Central memory CD8-positive, alpha-beta T cell (primary cell): ENCODE results near the gene INPP5A.
"Not testable (repeated sequence)": the region's sequence is repeated elsewhere in the genome, so short reads cannot be mapped to it uniquely, and the experiment has no call there.

Experiments used
- ATAC-seq: fragments of 150-1000 bp; cut with Tn5 transposase; replicated peaks from 2 replicates; pipeline ENCODE4 v1.10.0; 2022; ENCODE audit warnings: mild to moderate bottlenecking, moderate FRiP score, moderate number of reproducible peaks; ENCODE audit not compliant: poor library complexity, severe bottlenecking; ENCODE audit errors: extremely low read depth
- DNase-seq, 2 donors: peaks; one replicate each; pipeline ENCODE4 v3.0.0; 2021; ENCODE audit warnings: low spot score in 2 of 2
- H3K27ac Mint-ChIP-seq: one replicate; pipeline ENCODE4 v1.8.0; 2022; ENCODE audit warnings: low read depth, mild to moderate bottlenecking, moderate library complexity, mixed read lengths
- H3K27me3 Mint-ChIP-seq: one replicate; pipeline ENCODE4 v1.8.0; 2022; ENCODE audit warnings: mixed read lengths
- H3K36me3 Mint-ChIP-seq: one replicate; pipeline ENCODE4 v1.8.0; 2022; ENCODE audit warnings: mild to moderate bottlenecking, moderate library complexity, mixed read lengths; ENCODE audit not compliant: insufficient read depth
- H3K4me1 Mint-ChIP-seq: one replicate; pipeline ENCODE4 v1.8.0; 2022; ENCODE audit warnings: mixed read lengths
- H3K4me3 Mint-ChIP-seq: one replicate; pipeline ENCODE4 v1.8.0; 2022; ENCODE audit warnings: mild to moderate bottlenecking, moderate library complexity, mixed read lengths
- H3K9me3 Mint-ChIP-seq: one replicate; pipeline ENCODE4 v1.8.0; 2022; ENCODE audit warnings: mixed read lengths

INPP5A gene

DNA sequence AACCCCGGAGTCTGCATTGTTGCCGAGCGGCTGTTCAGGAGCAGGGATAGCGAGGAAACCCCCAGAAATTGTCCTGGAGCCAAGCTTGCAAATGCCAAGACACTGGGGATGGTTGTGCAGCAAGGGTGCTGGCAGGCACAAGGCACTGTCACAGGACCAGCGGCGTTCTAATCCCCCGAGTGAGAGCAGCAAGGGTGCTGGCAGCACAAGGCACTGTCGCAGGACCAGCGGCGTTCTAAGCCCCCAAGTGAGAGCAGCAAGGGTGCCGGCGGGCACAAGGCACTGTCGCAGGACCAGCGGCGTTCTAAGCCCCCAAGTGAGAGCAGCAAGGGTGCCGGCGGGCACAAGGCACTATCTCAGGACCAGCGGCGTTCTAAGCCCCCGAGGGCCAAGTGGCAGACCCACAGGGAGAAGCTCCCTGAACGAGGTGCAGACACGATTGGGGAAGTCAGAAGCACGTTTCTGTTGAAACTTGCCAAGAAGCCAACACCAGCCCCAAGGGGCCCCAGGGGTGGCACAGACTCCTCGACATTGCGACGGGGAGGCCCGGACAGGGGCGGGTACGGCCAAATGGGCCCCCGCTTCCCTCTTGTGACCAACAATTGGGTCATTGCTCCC lies 40.4 kb upstream of the INPP5A start:
- H3K36me3 Mint-ChIP-seq: no peaks in the 10 kb centered on the region
- H3K27ac Mint-ChIP-seq: no peak overlapping the region
- H3K4me1 Mint-ChIP-seq: no peaks in the 10 kb centered on the region
- H3K27me3 Mint-ChIP-seq: peaks cover 54% of the 10 kb centered on the region
- H3K4me3 Mint-ChIP-seq: no peak overlapping the region
- no peak for DNase-seq
- no peaks in the 10 kb centered on the region for H3K9me3 Mint-ChIP-seq
- no peak for ATAC-seq

GRCh38 chr10:132497861-132498561 lies 39.6 kb upstream of the INPP5A start:
- Mint-ChIP-seq H3K4me1 (no peaks in the 10 kb centered on the region), H3K9me3 (no peaks in the 10 kb centered on the region), H3K36me3 (no peaks in the 10 kb centered on the region), H3K27me3 (peaks cover 54% of the 10 kb centered on the region), H3K27ac (no peak overlapping the region), H3K4me3 (no peak overlapping the region)
- ATAC-seq: no peak
- DNase-seq: no peak

DNA sequence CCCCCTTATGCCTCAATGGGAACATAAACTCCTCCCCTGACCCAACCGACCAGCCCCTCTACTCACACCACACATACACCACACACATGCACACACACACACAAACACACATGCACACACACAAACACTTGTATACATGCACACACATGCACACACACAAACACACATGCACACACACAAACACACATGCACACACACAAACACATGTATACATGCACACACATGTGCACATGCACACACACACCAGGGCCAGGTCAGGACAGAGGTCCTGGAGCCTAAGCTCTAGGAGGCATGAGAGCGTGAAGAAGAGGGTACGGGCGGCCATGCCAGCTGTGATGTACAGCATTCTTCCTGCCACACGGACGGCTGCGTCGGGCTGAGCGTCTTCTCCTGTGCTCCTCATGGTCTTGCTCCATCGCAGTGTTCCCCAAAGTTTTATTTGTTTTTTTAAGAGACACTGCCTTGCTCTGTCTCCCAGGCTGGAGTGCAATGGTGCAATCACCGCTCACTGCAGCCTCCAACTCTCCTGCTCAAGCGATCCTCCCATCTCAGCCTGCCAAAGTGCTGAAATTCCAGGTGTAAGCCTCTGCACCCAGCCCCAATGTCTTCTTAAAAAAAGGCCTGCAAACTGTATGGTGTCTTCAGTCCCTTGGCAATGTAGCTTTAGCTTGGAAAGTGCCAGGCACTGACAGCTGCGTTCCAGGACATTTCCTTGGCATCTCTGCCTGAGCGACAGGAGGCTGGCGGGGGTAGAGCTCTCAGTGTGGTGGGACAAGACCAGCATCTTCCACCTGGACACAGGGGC lies 38.8 kb upstream of the INPP5A start:
- Mint-ChIP-seq H3K4me1 (no peaks in the 10 kb centered on the region), H3K27me3 (peaks cover 52% of the 10 kb centered on the region), H3K4me3 (no peak overlapping the region), H3K27ac (no peak overlapping the region), H3K36me3 (no peaks in the 10 kb centered on the region), H3K9me3 (no peaks in the 10 kb centered on the region)
- DNase-seq (no peak), ATAC-seq (no peak)

GRCh38 chr10:132499367-132499685 lies 38.3 kb upstream of the INPP5A start:
- H3K27me3 Mint-ChIP-seq: peaks cover 46% of the 10 kb centered on the region
- no peak overlapping the region for H3K4me3 Mint-ChIP-seq
- DNase-seq (no peak), ATAC-seq (no peak)
- H3K27ac Mint-ChIP-seq: no peak overlapping the region
- no peaks in the 10 kb centered on the region for H3K9me3 Mint-ChIP-seq
- no peaks in the 10 kb centered on the region for H3K36me3 Mint-ChIP-seq
- no peaks in the 10 kb centered on the region for H3K4me1 Mint-ChIP-seq

DNA sequence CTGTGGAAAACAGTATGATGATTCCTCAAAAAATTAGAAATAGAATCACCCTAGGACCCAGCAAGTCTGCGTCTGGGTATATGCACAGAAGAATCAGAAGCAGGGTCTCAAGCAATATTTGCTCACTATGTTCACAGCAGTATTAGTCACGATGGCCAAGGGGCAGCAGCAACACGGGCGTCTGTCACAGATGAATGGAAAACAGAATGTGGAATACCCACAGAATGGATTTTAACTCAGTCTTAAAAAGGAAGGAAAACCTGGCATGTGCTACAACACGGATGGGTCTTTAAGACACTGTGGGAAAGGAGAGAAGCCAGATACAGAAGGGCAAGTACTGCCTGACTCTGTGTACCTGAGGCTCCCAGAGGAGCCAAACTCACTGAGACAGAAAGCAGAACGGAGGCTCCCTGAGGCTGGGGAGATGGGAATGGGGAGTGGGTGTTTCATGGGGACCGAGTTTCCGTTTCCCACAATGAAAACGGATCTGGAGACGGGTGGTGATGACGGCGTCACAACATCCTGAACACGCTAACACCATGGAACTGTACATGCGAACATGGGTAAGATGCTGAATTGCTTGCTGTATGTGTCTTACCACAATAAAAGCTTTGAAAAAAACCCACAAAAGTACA lies 36.7 kb upstream of the INPP5A start:
- peaks cover 33% of the 10 kb centered on the region for H3K27me3 Mint-ChIP-seq
- no peak overlapping the region for H3K27ac Mint-ChIP-seq
- H3K4me1 Mint-ChIP-seq: no peaks in the 10 kb centered on the region
- DNase-seq (no peak), ATAC-seq (no peak)
- H3K9me3 Mint-ChIP-seq: no peaks in the 10 kb centered on the region
- H3K4me3 Mint-ChIP-seq: no peak overlapping the region
- H3K36me3 Mint-ChIP-seq: no peaks in the 10 kb centered on the region

GRCh38 chr10:132502544-132503300 lies 34.9 kb upstream of the INPP5A start:
- Mint-ChIP-seq H3K4me1 (no peaks in the 10 kb centered on the region), H3K9me3 (no peaks in the 10 kb centered on the region), H3K4me3 (no peak overlapping the region), H3K27me3 (peaks cover 33% of the 10 kb centered on the region), H3K36me3 (peaks cover 2% of the 10 kb centered on the region), H3K27ac (no peak overlapping the region)
- no peak for DNase-seq
- no peak for ATAC-seq

- DNase-seq: no peak
- no peaks in the 10 kb centered on the region for H3K9me3 Mint-ChIP-seq
- peaks cover 24% of the 10 kb centered on the region for H3K27me3 Mint-ChIP-seq
- peaks cover 2% of the 10 kb centered on the region for H3K36me3 Mint-ChIP-seq
- no peak overlapping the region for H3K27ac Mint-ChIP-seq
- ATAC-seq: no peak
- H3K4me1 Mint-ChIP-seq: no peaks in the 10 kb centered on the region
- H3K4me3 Mint-ChIP-seq: no peak overlapping the region
Measured at GRCh38 chr10:132503581-132504421, 33.8 kb upstream of the INPP5A start.

- no peak overlapping the region for H3K4me3 Mint-ChIP-seq
- ATAC-seq: no peak
Measured at GRCh38 chr10:132504501-132505272, 32.9 kb upstream of the INPP5A start.

GRCh38 chr10:132505546-132505945 lies 32.0 kb upstream of the INPP5A start:
- not testable (repeated sequence) for H3K4me3 Mint-ChIP-seq, DNase-seq, H3K27me3 Mint-ChIP-seq, H3K36me3 Mint-ChIP-seq, H3K9me3 Mint-ChIP-seq, ATAC-seq, H3K27ac Mint-ChIP-seq, H3K4me1 Mint-ChIP-seq

More at GRCh38 chr10:132504501-132505272, 32.9 kb upstream of the INPP5A start:
- no peak for DNase-seq
- Mint-ChIP-seq H3K27ac (no peak overlapping the region), H3K4me1 (no peaks in the 10 kb centered on the region), H3K36me3 (peaks cover 2% of the 10 kb centered on the region), H3K27me3 (peaks cover 15% of the 10 kb centered on the region), H3K9me3 (no peaks in the 10 kb centered on the region)

GRCh38 chr10:132506711-132507408 lies 30.7 kb upstream of the INPP5A start:
- Mint-ChIP-seq H3K36me3 (peaks cover 2% of the 10 kb centered on the region), H3K4me3 (no peak overlapping the region), H3K9me3 (no peaks in the 10 kb centered on the region), H3K27ac (no peak overlapping the region), H3K4me1 (no peaks in the 10 kb centered on the region), H3K27me3 (no peaks in the 10 kb centered on the region)
- DNase-seq: no peak
- ATAC-seq: no peak
